HG03457 (cell line): ENCODE measurements around the gene TMEM108.

Experiments used
- ATAC-seq: cut with Tn5 transposase; IDR thresholded peaks from one replicate; pipeline ENCODE4 v1.9.1; 2021; ENCODE audit warnings: moderate number of reproducible peaks; ENCODE audit not compliant: unreplicated experiment

Gene TMEM108

GRCh38 chr3:133270631-133271030 is 232.4 kb downstream of the TMEM108 start:
- ATAC-seq, result no peak

GRCh38 chr3:133271042-133271441 is 232.9 kb downstream of the TMEM108 start:
- no peak for ATAC-seq

GRCh38 chr3:133271539-133271938 is 233.3 kb downstream of the TMEM108 start:
- ATAC-seq, result no peak

- ATAC-seq, result no peak
Observed at GRCh38 chr3:133273346-133273745, 235.2 kb downstream of the TMEM108 start.

- ATAC-seq, result no peak
Observed at GRCh38 chr3:133274477-133274876, 236.3 kb downstream of the TMEM108 start.

GRCh38 chr3:133276594-133276993 is 238.4 kb downstream of the TMEM108 start:
- ATAC-seq, result no peak

GRCh38 chr3:133277813-133278212 is 239.6 kb downstream of the TMEM108 start:
- ATAC-seq, result no peak

GRCh38 chr3:133278260-133279043 is 240.3 kb downstream of the TMEM108 start:
- no peak for ATAC-seq

- no peak for ATAC-seq
Observed at GRCh38 chr3:133280586-133280985, 242.4 kb downstream of the TMEM108 start.

GRCh38 chr3:133282236-133282635 is 244.0 kb downstream of the TMEM108 start:
- no peak for ATAC-seq

- no peak for ATAC-seq
Observed at GRCh38 chr3:133283958-133284807, 246.0 kb downstream of the TMEM108 start.

GRCh38 chr3:133289322-133289721 is 251.1 kb downstream of the TMEM108 start:
- ATAC-seq, result no peak

- ATAC-seq, result no peak
Observed at GRCh38 chr3:133292296-133292695, 254.1 kb downstream of the TMEM108 start.

GRCh38 chr3:133293397-133294110 is 255.4 kb downstream of the TMEM108 start:
- ATAC-seq, result no peak

- ATAC-seq, result no peak
Observed at GRCh38 chr3:133294253-133294652, 256.1 kb downstream of the TMEM108 start.

- no peak for ATAC-seq
Observed at GRCh38 chr3:133295199-133295901, 257.2 kb downstream of the TMEM108 start.

- ATAC-seq, result no peak
Observed at GRCh38 chr3:133295944-133296917, 258.0 kb downstream of the TMEM108 start.

GRCh38 chr3:133296981-133297380 is 258.8 kb downstream of the TMEM108 start:
- no peak for ATAC-seq

GRCh38 chr3:133300102-133300501 is 261.9 kb downstream of the TMEM108 start:
- ATAC-seq, result no peak

GRCh38 chr3:133301194-133301593 is 263.0 kb downstream of the TMEM108 start:
- no peak for ATAC-seq
